ENCODE data around the gene STAC.

Gene STAC, protein sequence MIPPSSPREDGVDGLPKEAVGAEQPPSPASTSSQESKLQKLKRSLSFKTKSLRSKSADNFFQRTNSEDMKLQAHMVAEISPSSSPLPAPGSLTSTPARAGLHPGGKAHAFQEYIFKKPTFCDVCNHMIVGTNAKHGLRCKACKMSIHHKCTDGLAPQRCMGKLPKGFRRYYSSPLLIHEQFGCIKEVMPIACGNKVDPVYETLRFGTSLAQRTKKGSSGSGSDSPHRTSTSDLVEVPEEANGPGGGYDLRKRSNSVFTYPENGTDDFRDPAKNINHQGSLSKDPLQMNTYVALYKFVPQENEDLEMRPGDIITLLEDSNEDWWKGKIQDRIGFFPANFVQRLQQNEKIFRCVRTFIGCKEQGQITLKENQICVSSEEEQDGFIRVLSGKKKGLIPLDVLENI

DNA sequence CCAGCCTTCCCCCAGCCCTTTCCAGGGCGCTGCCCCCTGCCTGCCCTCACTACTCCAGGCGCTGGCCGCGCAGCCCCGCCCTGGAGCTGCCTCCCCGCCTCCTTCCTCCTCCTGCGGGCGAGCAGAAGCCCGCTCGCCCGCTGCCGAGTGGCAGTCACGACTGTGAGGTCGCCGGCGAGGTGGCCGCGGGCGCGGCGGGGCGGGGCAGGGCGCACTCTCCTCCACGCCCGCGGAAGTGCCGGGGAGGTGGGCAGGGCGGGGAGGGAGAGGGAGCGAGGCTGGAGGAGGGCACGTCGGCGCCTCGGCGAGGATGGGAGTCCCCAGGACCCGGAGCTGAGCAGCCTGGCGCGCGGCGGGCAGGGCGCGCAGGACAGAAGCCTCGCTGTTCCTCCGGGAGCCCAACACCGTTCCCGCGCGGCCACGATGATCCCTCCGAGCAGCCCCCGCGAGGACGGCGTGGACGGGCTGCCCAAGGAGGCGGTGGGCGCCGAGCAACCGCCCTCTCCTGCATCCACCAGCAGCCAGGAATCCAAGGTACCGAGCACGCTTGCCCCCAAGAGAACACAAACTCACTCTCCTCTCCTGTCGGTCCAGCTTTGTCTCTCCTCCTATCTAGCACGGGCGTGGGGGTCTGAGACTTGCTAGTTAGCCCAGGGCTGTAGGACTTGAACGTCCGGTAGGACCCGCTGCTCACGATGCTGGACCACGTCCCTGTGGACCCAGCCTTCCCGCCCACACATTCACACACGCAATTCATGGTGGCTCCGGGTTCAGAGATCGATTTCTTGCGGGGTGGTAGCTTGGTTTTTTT, at the start of gene STAC:
Gene STAC, plus strand, starts transcription at position 284 of the 811 bp plus-strand sequence. Its CDS starts 140 bp downstream, at position 424.
- DNase-seq (ENCODE audit: low read depth in 2 of 2): no peak

GRCh38 chr3:36332139-36332538, 48.2 kb upstream of the STAC start:
- DNase-seq (ENCODE audit: low read depth in 2 of 2): no peak

DNA sequence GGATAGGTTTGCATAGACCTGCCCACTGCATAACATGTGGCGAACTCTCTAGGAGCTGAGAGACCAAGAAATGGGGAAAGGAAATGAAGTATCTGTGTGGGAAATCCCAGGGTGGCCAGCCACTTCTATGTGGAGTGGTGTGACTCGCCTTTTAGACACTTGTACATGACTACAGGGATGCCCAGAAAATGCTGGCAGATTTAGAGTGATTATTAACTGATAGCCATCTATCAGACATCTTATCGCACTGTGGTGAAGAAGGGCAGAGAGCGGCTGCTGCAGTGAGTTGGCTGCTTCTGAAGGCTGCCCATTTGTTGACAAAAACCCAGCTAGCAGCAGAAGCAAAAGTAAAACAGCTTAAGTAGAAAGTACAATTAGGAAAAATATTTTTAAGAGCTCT, 18.1 kb upstream of the STAC start:
- no peak for DNase-seq (ENCODE audit: low read depth in 2 of 2)

- DNase-seq (ENCODE audit: low read depth in 2 of 2): no peak
Measured at GRCh38 chr3:36362973-36363372, 17.3 kb upstream of the STAC start.

- DNase-seq (ENCODE audit: low read depth in 2 of 2): no peak
Measured at GRCh38 chr3:36364260-36364659, 16.0 kb upstream of the STAC start.

DNA sequence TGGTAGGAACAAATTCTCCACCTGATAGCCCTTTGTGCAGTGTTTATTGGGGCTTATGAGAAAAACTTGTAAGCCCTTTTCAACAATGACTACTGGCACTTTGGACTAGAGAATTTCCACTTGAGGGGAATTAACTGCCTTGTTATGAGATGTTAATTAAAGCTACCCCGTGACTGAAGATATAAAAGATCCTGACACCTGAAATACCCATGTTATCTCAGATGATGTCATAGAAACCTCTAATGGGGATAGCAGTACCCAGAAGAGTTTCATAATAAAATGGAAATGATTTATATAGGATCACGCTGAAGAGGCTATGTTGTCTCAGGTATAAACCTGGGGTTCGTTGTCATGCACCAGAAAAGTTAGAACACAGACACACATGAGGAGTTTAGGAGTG, 14.5 kb upstream of the STAC start:
- no peak for DNase-seq (ENCODE audit: low read depth in 2 of 2)

DNA sequence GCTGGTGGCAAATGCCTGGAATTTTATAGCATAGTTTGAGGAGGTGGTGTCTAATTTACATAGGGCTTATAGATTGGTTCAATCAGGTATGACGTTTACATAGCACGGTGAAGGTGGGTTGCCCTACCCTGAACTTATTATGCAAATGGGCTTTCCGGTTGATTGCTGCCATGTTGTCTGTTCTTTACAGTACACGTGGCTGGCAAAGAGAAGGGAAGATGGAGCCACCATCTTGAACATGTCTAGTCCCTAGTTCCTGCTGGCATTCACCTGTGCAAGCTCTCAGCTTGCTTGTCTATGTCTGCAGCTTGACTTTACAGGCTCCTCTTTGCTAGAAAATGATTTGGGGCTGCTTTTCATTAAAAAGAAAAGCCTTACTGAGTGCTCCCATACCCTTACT, 14.0 kb upstream of the STAC start:
- DNase-seq (ENCODE audit: low read depth in 2 of 2): no peak

GRCh38 chr3:36367912-36368573, 12.3 kb upstream of the STAC start:
- DNase-seq (ENCODE audit: low read depth in 2 of 2): no peak

DNA sequence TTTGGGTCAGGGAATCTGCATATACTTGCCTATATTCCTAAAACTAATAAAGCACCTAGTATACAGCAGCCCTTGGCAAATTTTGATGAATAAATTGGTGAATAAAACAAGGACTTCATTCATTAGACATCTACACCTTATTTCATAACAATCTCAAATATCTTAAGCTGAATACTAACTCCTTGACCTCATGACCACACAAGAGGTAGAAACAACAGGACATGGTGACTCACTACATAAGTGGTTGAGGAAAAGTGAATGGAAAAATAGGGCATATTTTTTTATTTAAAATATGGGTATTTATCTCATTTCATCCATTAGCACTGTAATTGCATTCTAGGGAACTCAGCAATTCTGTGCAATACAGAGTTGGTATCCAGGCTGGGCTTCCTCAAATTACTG, 7.8 kb upstream of the STAC start:
- DNase-seq (ENCODE audit: low read depth in 2 of 2): no peak

DNA sequence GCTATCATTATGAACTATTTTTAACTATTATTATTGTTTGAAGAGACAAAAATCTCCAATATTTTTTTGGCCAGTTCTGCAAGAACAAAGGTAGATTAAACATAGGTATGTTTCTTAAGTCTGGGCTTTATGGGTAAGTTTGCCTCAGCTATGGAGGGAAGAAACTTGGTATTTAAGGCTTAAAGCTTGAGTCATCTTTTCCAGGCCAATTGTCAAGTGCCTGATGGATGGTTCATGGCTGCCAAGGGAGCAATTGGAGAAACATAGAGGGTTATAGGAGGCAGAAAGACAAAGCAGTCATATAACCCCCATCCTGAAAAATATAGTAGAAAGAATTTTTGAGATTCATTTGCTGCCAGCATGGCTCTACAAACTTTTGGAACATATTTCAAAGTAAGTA, 7.2 kb upstream of the STAC start:
- DNase-seq (ENCODE audit: low read depth in 2 of 2): no peak

- DNase-seq (ENCODE audit: low read depth in 2 of 2): no peak
Measured at GRCh38 chr3:36373666-36374065, 6.6 kb upstream of the STAC start.

- no peak for DNase-seq (ENCODE audit: low read depth in 2 of 2)
Measured at GRCh38 chr3:36379872-36380220, 458 bp upstream of the STAC start.

DNA sequence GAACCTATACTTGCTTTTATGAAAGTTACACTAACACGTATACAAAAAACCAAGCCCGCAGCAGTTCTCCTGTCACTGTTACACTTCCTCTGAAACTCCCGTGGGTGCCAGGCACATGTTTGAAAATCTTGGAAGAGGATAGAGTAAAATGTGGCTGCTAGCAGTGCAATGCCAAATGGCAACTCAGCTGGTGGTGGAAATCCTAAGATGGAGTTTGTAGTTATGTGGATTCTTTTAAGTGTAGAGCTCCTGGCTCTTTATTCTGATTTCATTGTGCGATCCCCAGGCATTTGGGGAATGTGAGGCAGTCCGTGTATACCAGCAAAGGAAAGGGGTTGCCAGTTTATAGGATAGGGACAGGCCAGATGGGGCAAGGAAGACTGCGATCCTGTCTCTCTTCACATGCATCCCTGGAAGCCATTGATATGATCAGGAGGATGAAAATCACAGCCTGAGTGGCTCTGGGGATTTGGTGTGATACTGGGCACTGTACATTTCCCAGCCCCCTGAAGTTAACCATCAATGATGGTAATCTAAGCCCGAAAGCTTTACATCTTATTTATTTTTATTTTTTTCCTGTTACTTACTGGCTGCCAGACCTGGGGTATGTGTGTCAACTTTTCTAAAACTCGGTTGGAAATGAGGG, 1.1 kb downstream of the STAC start:
- DNase-seq (ENCODE audit: low read depth in 2 of 2): no peak

DNA sequence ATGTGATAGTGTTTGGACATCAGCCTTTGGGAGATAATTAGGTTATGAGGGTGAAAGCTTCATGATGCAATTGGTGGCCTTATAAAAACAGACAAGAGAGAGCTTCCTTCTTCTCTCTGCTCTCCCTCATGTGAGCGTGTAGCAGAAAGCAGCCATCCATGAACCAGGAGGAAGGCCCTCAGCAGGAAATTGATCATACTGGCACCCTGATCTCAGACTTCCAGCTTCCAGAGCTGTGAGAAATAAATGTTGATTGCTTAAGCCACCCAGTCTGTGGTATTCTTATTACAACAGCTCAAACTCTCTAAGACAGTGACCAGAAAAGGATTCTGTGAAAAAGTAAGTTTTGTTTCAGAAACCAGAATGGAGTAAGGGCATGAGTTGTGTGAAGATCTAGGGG, 13.3 kb downstream of the STAC start:
- no peak for DNase-seq (ENCODE audit: low read depth in 2 of 2)

- no peak for DNase-seq (ENCODE audit: low read depth in 2 of 2)
Measured at GRCh38 chr3:36394176-36394575, 13.9 kb downstream of the STAC start.

- DNase-seq (ENCODE audit: low read depth in 2 of 2): no peak
Measured at GRCh38 chr3:36397841-36398240, 17.5 kb downstream of the STAC start.

DNA sequence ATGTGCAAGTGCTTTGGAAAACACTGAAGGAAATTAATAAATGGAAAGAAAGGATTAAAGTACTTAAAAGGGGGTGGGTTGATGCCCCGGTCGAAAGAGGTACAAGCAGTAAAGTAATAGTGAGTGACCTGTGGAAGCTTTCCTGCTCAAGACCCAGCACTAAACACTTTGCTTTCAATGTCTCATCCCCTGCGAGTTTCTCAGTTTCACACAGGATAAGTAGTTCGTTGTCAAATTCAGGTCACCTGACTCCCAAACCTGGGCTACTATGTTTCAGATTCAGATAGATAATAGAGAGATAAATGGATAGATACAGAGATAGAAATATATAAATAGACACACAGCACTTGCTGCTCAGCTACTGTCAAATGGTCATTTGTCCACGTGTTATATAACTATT, 19.6 kb downstream of the STAC start:
- DNase-seq (ENCODE audit: low read depth in 2 of 2): no peak

- DNase-seq (ENCODE audit: low read depth in 2 of 2): no peak
Measured at GRCh38 chr3:36401056-36401455, 20.8 kb downstream of the STAC start.

- DNase-seq (ENCODE audit: low read depth in 2 of 2): no peak
Measured at GRCh38 chr3:36403661-36404060, 23.4 kb downstream of the STAC start.

GRCh38 chr3:36405190-36405589, 24.9 kb downstream of the STAC start:
- DNase-seq (ENCODE audit: low read depth in 2 of 2): no peak

DNA sequence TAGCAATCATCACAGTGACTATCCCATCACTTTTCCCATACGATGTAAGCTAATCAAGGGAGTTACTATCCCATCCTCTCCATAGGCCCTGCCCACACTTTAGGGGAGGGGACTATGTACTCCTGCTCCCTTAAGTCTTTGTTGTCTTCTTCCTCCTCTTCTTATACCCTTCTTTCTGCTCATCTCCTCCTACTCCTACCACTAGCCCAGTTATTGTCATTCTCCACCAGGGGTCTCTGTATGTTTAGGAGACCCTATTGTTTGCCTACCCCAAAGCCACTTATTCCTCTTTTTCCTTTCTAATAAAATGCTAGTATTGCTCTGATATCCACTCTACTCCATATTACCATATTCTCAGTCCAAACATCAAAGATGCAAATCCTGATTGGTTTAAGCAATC, 27.8 kb downstream of the STAC start:
- DNase-seq (ENCODE audit: low read depth in 2 of 2): no peak

- no peak for DNase-seq (ENCODE audit: low read depth in 2 of 2)
Measured at GRCh38 chr3:36409862-36410261, 29.6 kb downstream of the STAC start.
